Endothelial cell of umbilical vein (primary cell): ENCODE measurements around the gene INS. TPM values are rescaled to one million over a fixed set of nuclear protein-coding genes. Genes with fewer than 3 reads are reported as not detected.

Experiments
- BruUV-seq: library from RNA; stranded (reverse); fragments of 400-500 nt; replicated peaks from 2 replicates; lab custom pipeline; 2021; lab: Mats Ljungman, UMichigan
- CTCF ChIA-PET: fragments of 300-600, 350-600 bp; sonication (Branson Sonifier 250); formaldehyde crosslinking; loops from one replicate; lab custom pipeline; 2021; ENCODE audit warnings: antibody characterized with exemption, inconsistent platforms; lab: Charles Lee
- POLR2A ChIA-PET: fragments of 300-600, 350-600 bp; sonication (Branson Sonifier 250); formaldehyde crosslinking; loops from one replicate; lab custom pipeline; 2021; ENCODE audit warnings: antibody characterized with exemption, inconsistent platforms; lab: Charles Lee
- DNase-seq: peaks from one replicate; pipeline ENCODE4 v3.0.0-alpha.2; 2011; ENCODE audit warnings: low read depth, low spot score
- FAIRE-seq: peaks from 2 replicates; lab custom pipeline; 2011; peaks lifted over from hg19 to GRCh38; lab: Jason Lieb, UNC
- H2AFZ ChIP-seq: 2 replicates; pipeline ENCODE4 v1.6.0; 2012; ENCODE audit warnings: low read depth, low read length, control low read depth, inconsistent platforms
- H3K27ac ChIP-seq: 2 replicates; pipeline ENCODE4 v1.5.1; 2011; ENCODE audit warnings: low read depth, mild to moderate bottlenecking, control low read depth, low read length, moderate library complexity; ENCODE audit not compliant: insufficient read depth
- H3K27me3 ChIP-seq, 2 experiments: 2 replicates each; pipeline versions ENCODE4 v1.6.0 to v1.6.1; 2011; ENCODE audit warnings: low read length in 2 of 2, mixed read lengths in 1 of 2; ENCODE audit not compliant: control insufficient read depth in 2 of 2, insufficient read depth in 2 of 2
- H3K36me3 ChIP-seq, 2 experiments: 2 replicates in 1 of 2; 3 replicates in 1 of 2; pipeline ENCODE4 v1.5.1; 2011; ENCODE audit warnings: low read length in 2 of 2, mild to moderate bottlenecking in 1 of 2, moderate library complexity in 1 of 2; ENCODE audit not compliant: control insufficient read depth in 2 of 2, insufficient read depth in 2 of 2; ENCODE audit errors: extremely low read depth in 1 of 2
- H3K4me1 ChIP-seq: 3 replicates; pipeline ENCODE4 v1.5.1; 2011; ENCODE audit warnings: mild to moderate bottlenecking, low read length; ENCODE audit not compliant: control insufficient read depth, insufficient read depth; ENCODE audit errors: extremely low read depth
- H3K4me2 ChIP-seq: 2 replicates; pipeline ENCODE4 v1.6.1; 2011; ENCODE audit warnings: low read length, control low read depth, mixed read lengths; ENCODE audit not compliant: insufficient read depth
- H3K4me3 ChIP-seq, 3 experiments: fragments of 200-600 bp in 1 of 3; sonication (generic), shearing (Covaris generic) in 1 of 3; replicated peaks in 1 of 3; 2 replicates each; pipeline ENCODE4 v1.5.1; 2011 to 2016; ENCODE audit warnings: control low read depth in 3 of 3, low read length in 3 of 3, mild to moderate bottlenecking in 2 of 3, inconsistent platforms in 1 of 3, low read depth in 1 of 3, moderate library complexity in 1 of 3; ENCODE audit not compliant: insufficient read depth in 1 of 3
- H3K79me2 ChIP-seq: 2 replicates; pipeline ENCODE4 v1.6.0; 2012; ENCODE audit warnings: low read length, inconsistent platforms; ENCODE audit not compliant: control insufficient read depth, insufficient read depth
- H3K9ac ChIP-seq: replicated peaks from 2 replicates; pipeline ENCODE3; 2011; ENCODE audit warnings: low read length, control low read depth; ENCODE audit not compliant: insufficient read depth; ENCODE audit errors: extremely low read depth
- H3K9me1 ChIP-seq: replicated peaks from 3 replicates; pipeline ENCODE4 v1.6.0; 2011; ENCODE audit warnings: mild to moderate bottlenecking, low read length; ENCODE audit not compliant: control insufficient read depth, insufficient read depth; ENCODE audit errors: extremely low read depth
- H3K9me3 ChIP-seq: replicated peaks from 2 replicates; pipeline ENCODE4 v1.5.1; 2012; ENCODE audit warnings: low read length, inconsistent platforms; ENCODE audit not compliant: control insufficient read depth, insufficient read depth
- H4K20me1 ChIP-seq: replicated peaks from 2 replicates; pipeline ENCODE3; 2011; ENCODE audit warnings: mild to moderate bottlenecking, low read length; ENCODE audit not compliant: control insufficient read depth, insufficient read depth; ENCODE audit errors: extremely low read depth
- EZH2 ChIP-seq: IDR thresholded peaks from 2 replicates; pipeline ENCODE4 v1.6.1; 2012; ENCODE audit warnings: borderline replicate concordance, low read depth, mild to moderate bottlenecking, moderate library complexity, low read length, inconsistent platforms; ENCODE audit not compliant: severe bottlenecking
- FOS ChIP-seq: IDR thresholded peaks from 2 replicates; pipeline ENCODE4 v1.6.1; 2011; ENCODE audit warnings: mild to moderate bottlenecking, low read length, moderate library complexity, borderline replicate concordance; ENCODE audit not compliant: insufficient read depth
- GATA2 ChIP-seq: IDR thresholded peaks from 2 replicates; pipeline ENCODE4 v1.7.0; 2011; ENCODE audit warnings: low read depth, mild to moderate bottlenecking, moderate library complexity, mixed read lengths, low read length; ENCODE audit not compliant: insufficient read length, insufficient read depth
- JUN ChIP-seq: IDR thresholded peaks from 2 replicates; pipeline ENCODE4 v1.6.1; 2011; ENCODE audit warnings: borderline replicate concordance, low read depth; ENCODE audit not compliant: insufficient read length, insufficient read depth
- MYC ChIP-seq: IDR thresholded peaks from one replicate; pipeline ENCODE4 v1.6.1; 2011; ENCODE audit warnings: mild to moderate bottlenecking, low read depth, low read length
- POLR2A ChIP-seq: IDR thresholded peaks from 2 replicates; pipeline ENCODE4 v1.6.1; 2012; ENCODE audit warnings: low read depth, mild to moderate bottlenecking, control low read depth, low read length
- POLR2AphosphoS5 ChIP-seq: IDR thresholded peaks from 2 replicates; pipeline ENCODE4 v1.6.1; 2012; ENCODE audit warnings: low read depth, mild to moderate bottlenecking, control low read depth, low read length, moderate library complexity; ENCODE audit not compliant: insufficient read depth
- dilution Hi-C: fragments of 300-500 bp; cut with MboI; formaldehyde crosslinking; loops from one replicate; pipeline ENCODE4 v1.15.0; 2019; ENCODE audit warnings: low sequenced_read_pairs; ENCODE audit not compliant: extremely low pct_ligation_motif_present
- intact Hi-C: fragments of 100-400 bp; cut with micrococcal nuclease; formaldehyde crosslinking; loops from one replicate; pipeline ENCODE4 v1.10.0; 2022
- polyA plus RNA-seq, 4 experiments: library from polyadenylated mRNA; depleted of rRNA in 3 of 4; stranded (reverse) in 3 of 4; unstranded in 1 of 4; fragments of >200 nt; gene quantifications; 2 replicates each; pipeline versions ENCODE4 v1.2.1 to v1.2.3, GENCODE V29; 2011 to 2012; ENCODE audit warnings: missing spikeins in 1 of 4
- total RNA-seq: library from RNA; stranded (reverse); gene quantifications from 2 replicates; pipeline ENCODE4 v1.2.3, GENCODE V29; 2021
- TF ChIP-seq, protein P1 (sequence below): IDR thresholded peaks from 2 replicates; pipeline ENCODE4 v1.6.1; 2011; ENCODE audit not compliant: insufficient read depth, insufficient read length
- TF ChIP-seq, protein P2 (sequence below), 2 donors: IDR thresholded peaks; 1 replicate in 1 of 2; 2 replicates in 1 of 2; pipeline ENCODE4 v1.5.1; 2011; ENCODE audit warnings: low read length in 2 of 2, mild to moderate bottlenecking in 2 of 2, moderate library complexity in 2 of 2, control low read depth in 1 of 2, inconsistent platforms in 1 of 2, low read depth in 1 of 2; ENCODE audit not compliant: insufficient read depth in 1 of 2; ENCODE audit errors: extremely low read depth in 1 of 2

The INS gene
- total and polyA plus RNA-seq, 2 donors (not counting 3 experiments of a cell fraction or from before 2014, with no cell fraction given): not detected

DNA sequence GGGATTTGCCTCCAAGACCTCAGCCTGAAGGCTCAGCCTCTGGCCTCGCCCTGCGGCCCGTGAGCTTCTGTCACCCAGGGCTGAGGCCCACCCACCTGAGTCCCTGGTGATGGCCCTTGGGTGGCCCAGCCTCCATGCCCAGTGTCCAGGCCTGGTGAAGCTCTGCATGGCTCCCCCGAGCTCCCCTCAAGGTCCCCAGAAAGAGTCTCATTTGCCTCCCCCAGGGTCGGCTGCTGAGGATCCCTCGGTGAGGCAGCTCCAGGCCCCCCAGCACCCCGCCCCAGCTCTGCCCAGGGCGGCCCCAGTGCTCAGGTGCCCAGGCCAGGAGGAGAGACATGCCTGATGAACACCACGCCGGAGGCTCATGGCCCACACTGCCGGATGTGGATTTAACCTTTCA is 12.8 kb upstream of the INS start:
- H3K4me3 ChIP-seq: no peak overlapping the region
- FAIRE-seq: no peak
- no peak for TF ChIP-seq POLR2A
- TF ChIP-seq MYC: no peak
- TF ChIP-seq, protein P1, sequence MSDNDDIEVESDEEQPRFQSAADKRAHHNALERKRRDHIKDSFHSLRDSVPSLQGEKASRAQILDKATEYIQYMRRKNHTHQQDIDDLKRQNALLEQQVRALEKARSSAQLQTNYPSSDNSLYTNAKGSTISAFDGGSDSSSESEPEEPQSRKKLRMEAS: no peak
- TF ChIP-seq, protein P2, sequence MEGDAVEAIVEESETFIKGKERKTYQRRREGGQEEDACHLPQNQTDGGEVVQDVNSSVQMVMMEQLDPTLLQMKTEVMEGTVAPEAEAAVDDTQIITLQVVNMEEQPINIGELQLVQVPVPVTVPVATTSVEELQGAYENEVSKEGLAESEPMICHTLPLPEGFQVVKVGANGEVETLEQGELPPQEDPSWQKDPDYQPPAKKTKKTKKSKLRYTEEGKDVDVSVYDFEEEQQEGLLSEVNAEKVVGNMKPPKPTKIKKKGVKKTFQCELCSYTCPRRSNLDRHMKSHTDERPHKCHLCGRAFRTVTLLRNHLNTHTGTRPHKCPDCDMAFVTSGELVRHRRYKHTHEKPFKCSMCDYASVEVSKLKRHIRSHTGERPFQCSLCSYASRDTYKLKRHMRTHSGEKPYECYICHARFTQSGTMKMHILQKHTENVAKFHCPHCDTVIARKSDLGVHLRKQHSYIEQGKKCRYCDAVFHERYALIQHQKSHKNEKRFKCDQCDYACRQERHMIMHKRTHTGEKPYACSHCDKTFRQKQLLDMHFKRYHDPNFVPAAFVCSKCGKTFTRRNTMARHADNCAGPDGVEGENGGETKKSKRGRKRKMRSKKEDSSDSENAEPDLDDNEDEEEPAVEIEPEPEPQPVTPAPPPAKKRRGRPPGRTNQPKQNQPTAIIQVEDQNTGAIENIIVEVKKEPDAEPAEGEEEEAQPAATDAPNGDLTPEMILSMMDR (IDR thresholded peaks at IDR 0.05; ENCODE audit: extremely low read depth in 1 of 2, insufficient read depth in 1 of 2, low read depth in 1 of 2, low read length in 2 of 2): no peak
- TF ChIP-seq EZH2: no peak
- intact Hi-C loops: no loop called here
- H3K9me1 ChIP-seq: no peaks in the 10 kb centered on the region
- no TSS peak for BruUV-seq
- no peaks in the 10 kb centered on the region for H3K79me2 ChIP-seq
- DNase-seq: no peak
- H3K27me3 ChIP-seq: no peaks in the 10 kb centered on the region
- H4K20me1 ChIP-seq: no peaks in the 10 kb centered on the region
- ChIA-PET POLR2A (no interaction called here), CTCF (interaction anchor here (1.0 kb wide), 1 partner anchor 13 kb away, joined by 3 read pairs; no protein-coding TSS in a partner anchor)
- H3K4me2 ChIP-seq: no peak overlapping the region
- H3K9ac ChIP-seq: no peak overlapping the region
- no peak overlapping the region for H2AFZ ChIP-seq
- H3K9me3 ChIP-seq: no peaks in the 10 kb centered on the region
- dilution Hi-C loops: no loop called here
- no peaks in the 10 kb centered on the region for H3K4me1 ChIP-seq
- H3K27ac ChIP-seq: no peak overlapping the region
- H3K36me3 ChIP-seq: no peaks in the 10 kb centered on the region

GRCh38 chr11:2173150-2173693 is 12.2 kb upstream of the INS start:
- H3K4me2 ChIP-seq: no peak overlapping the region
- H3K9me1 ChIP-seq: no peaks in the 10 kb centered on the region
- ChIA-PET CTCF (interaction anchor here (1.0 kb wide), 1 partner anchor 13 kb away, joined by 3 read pairs; no protein-coding TSS in a partner anchor), POLR2A (no interaction called here)
- H3K27ac ChIP-seq: no peak overlapping the region
- H3K9ac ChIP-seq: no peak overlapping the region
- FAIRE-seq: peak; percentile 24
- no peak for DNase-seq
- H2AFZ ChIP-seq: no peak overlapping the region
- H3K27me3 ChIP-seq: no peaks in the 10 kb centered on the region
- no TSS peak for BruUV-seq
- dilution Hi-C loops (no loop called here), intact Hi-C loops (no loop called here)
- H3K4me3 ChIP-seq: no peak overlapping the region
- no peaks in the 10 kb centered on the region for H3K36me3 ChIP-seq
- no peaks in the 10 kb centered on the region for H3K79me2 ChIP-seq
- no peaks in the 10 kb centered on the region for H4K20me1 ChIP-seq
- H3K9me3 ChIP-seq: no peaks in the 10 kb centered on the region
- H3K4me1 ChIP-seq: no peaks in the 10 kb centered on the region
- no peak for TF ChIP-seq GATA2
- TF ChIP-seq POLR2AphosphoS5: no peak
- TF ChIP-seq, protein P1: no peak
- TF ChIP-seq, protein P2 (IDR thresholded peaks at IDR 0.05; ENCODE audit: extremely low read depth in 1 of 2, insufficient read depth in 1 of 2, low read depth in 1 of 2, low read length in 2 of 2): peak in 1 of 2 donors; percentile 48
- TF ChIP-seq FOS: no peak
- TF ChIP-seq JUN: no peak
- TF ChIP-seq EZH2: no peak
- no peak for TF ChIP-seq POLR2A
- no peak for TF ChIP-seq MYC
